HG03135 (cell line): Measurements from ENCODE around the gene HPX.

Experiments used
- ATAC-seq: cut with Tn5 transposase; IDR thresholded peaks from one replicate; pipeline ENCODE4 v1.9.1; 2021; ENCODE audit warnings: mild to moderate bottlenecking, moderate library complexity; ENCODE audit not compliant: unreplicated experiment

The HPX gene, protein sequence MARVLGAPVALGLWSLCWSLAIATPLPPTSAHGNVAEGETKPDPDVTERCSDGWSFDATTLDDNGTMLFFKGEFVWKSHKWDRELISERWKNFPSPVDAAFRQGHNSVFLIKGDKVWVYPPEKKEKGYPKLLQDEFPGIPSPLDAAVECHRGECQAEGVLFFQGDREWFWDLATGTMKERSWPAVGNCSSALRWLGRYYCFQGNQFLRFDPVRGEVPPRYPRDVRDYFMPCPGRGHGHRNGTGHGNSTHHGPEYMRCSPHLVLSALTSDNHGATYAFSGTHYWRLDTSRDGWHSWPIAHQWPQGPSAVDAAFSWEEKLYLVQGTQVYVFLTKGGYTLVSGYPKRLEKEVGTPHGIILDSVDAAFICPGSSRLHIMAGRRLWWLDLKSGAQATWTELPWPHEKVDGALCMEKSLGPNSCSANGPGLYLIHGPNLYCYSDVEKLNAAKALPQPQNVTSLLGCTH

DNA sequence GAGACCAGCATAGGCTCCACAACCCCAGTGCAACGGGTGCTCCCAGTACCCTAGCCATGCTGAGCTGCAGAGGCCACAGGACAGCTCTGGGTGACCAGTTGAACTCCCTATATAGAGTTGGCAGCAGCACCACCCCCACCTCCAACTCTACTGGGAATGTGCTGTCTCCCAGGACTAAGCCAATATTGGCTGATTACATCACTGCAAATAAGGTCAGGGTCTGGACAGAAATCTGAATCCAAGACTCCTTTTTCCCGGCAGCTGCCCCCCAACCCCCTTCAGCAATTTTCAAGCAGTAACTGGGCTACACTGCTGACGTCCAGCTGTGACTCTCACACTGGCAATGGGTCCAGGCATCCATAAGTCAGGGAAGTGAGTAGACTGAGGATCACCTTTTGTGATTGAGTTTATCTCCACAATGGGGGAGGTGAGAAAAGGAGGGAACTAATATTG, at the start of gene HPX:
Gene HPX (minus strand): TSS at position 82 of the 453 bp plus-strand sequence. CDS start 24 bp downstream, at position 58.
- ATAC-seq: no peak

- no peak for ATAC-seq
Observed at GRCh38 chr11:6489306-6489705, 48.5 kb upstream of the HPX start.

DNA sequence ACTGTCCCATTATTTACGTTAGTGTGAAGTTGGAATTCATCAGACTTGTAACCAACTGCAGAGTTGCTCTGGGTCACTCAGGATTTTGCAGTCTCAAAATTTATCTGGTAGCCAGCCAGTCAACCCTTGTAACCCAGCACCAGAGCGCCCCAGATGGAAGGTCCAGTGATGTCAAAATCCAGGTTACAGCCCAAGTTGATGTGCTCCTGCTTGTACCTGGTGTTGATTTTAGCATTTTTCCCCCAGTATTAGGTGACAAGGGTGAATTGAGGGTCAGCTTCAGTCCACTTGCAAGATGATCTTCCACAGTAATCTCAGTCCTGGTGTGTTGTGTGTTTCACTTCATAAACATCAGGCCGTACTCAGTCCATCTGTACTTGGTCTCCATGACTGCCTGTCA, 48.0 kb upstream of the HPX start:
- ATAC-seq: no peak

GRCh38 chr11:6488342-6488741, 47.6 kb upstream of the HPX start:
- ATAC-seq: no peak

DNA sequence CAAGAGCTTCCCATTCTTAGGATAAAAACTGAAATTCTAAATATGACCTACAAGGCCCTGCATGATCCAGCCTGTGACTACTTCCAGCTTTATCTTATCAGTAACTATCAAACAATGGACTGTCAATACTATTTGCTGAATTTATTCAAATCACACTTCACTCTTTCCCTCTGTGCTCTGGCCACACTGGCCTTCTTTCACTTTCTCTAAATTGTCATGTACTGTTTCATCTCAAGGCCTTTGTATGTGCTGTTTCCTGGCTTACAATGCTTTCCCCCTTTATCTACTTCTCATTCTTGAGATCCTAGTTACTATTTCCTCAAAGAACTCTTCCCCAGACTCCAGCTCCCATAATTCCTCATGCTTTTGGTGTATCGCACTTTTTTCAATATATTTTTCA, 46.2 kb upstream of the HPX start:
- no peak for ATAC-seq

DNA sequence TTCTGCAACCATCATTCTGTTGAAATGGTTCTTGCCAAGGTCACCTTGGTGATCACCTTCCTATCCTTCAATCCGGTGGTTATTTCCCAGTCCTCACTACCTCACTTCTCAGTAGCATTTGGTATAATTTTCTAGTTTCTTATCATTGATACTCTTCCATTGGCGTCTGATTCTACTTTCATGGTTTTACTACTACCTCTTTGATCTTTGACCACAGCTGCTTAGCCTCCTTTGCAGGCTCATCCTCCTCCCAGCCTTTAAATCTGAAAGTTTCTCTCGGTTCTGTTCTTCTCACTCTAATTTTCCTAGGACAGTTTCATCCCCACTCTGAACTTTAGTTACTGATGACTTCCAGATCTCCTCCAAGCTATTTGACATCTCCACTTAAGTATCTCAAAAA, 45.5 kb upstream of the HPX start:
- no peak for ATAC-seq

DNA sequence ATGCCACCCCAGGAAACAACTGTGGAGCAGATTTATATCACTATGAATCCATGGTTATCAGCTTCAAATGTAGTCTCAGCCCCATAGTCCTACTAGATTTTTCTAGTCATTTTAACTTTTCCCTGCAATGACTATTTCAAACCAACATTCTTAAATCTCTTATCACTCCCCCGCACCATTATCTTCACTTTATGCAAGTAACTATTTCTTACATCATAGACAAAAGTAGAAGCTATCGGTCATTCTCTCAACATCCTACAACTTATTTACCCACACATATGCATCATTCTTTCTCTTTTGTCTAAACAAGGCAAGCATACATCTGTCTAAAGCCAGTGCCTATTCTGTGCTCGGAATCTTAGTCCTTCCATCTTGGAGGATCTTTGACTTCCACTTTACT, 44.9 kb upstream of the HPX start:
- no peak for ATAC-seq

- ATAC-seq: no peak
Observed at GRCh38 chr11:6483015-6483414, 42.2 kb upstream of the HPX start.

- no peak for ATAC-seq
Observed at GRCh38 chr11:6482441-6482840, 41.7 kb upstream of the HPX start.

GRCh38 chr11:6481924-6482275, 41.1 kb upstream of the HPX start:
- no peak for ATAC-seq

- ATAC-seq: peak; percentile 99
Observed at GRCh38 chr11:6481012-6481923, 40.5 kb upstream of the HPX start, which contains the start of the genes ARFIP2 and TIMM10B. ARFIP2 (minus strand) TSS chr11:6481331; CDS start chr11:6480421, 910 bp downstream. TIMM10B (plus strand) TSS chr11:6481501; CDS start chr11:6481517, 16 bp downstream.

DNA sequence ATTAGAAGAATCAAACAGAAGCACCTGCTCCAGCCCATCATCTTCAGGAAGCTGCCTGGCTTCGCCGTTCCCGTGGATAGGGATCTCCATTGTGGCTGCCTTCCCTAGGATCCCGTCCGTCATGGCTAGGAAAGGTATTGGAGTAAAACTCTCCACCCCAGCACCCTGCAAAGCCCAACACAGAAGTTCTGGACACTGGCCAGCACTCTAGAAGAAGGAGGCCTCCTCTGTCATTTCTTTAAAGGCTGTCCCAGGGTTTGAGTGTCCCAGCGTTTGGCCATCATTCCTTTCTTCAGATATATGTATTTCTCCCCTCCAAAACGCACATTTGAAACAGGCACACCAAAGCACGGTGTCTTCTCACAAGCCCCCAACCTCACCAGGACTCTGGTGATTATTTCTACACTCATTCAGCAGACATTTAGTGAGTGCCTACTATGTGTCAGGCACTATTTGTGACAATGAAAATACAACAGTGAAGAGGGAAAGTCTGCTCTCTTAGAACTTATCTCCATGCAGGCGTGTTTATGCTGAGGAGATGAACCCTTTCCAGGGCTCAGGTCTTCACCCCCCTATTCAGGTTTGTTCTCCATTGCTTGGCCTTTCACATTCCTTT, 39.6 kb upstream of the HPX start:
- ATAC-seq: no peak

- ATAC-seq: no peak
Observed at GRCh38 chr11:6476571-6476970, 35.8 kb upstream of the HPX start.

DNA sequence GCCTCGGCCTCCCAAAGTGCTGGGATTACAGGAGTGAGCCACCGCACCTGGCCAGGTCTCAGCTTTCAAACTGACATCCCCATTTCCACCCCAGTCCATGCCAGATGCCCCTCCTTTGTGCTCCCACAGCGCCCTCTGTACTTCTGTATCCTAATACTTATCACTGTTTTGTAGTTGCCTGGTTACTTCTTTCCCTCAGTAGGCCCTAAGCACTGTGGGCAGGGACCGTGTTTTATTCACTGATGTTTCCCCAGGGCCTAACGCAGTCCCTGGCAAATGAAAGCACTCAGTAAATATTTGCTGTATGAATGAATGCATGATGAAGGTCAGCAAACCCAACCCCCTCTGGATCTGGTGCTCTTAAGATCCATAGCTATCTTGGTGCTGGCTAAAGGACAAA, 35.1 kb upstream of the HPX start:
- no peak for ATAC-seq

- no peak for ATAC-seq
Observed at GRCh38 chr11:6474806-6475500, 34.2 kb upstream of the HPX start.

- no peak for ATAC-seq
Observed at GRCh38 chr11:6474413-6474792, 33.6 kb upstream of the HPX start.

DNA sequence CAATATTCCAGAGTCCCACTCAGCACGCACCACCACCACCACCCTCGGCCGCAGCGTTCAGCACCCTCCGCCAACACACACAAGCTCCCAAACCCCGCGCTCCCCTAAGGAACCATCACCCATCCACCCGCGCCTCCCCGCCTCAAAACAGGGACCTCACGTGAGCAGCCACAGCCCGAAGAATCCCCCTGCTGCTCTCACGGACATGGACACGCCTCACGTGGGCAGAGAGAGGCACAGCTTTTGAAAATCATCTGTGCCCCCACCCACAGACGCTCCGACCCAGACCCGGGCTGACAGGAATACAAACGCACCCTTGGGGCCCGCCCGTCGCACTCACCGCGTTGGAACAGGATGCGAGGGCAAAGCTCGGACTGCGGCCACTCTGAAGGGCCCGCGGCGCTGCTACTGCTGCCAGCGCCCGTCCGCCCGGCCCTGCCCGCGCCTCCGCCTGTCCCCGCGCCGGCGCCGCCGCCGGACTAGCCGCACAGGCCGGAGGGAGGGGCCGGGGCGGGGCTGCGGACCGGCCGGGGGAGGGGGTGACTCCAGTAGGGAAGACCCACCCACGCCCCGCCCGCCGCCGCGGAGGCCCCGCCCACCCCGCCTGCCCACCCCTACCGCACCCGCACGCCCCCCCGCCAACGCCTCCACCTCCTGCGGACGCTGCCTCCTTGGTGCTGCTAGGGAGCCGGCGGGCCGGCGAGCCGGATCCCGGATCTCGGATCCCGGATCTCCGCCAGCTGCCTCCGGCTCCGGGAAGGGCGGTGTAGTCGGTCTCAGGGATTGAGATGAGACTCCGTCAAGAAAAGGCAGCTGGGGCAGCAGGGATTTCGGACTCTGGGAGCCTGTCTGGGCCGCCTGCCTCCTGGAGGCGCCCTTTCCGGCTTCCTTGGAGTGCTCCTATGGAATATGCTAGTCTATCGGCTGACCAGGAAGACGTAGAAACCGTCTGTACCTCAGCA, 32.9 kb upstream of the HPX start, which contains the start of gene TRIM3:
Gene TRIM3 (minus strand): TSS at position 491 of the 962 bp plus-strand sequence. CDS start 8,246 bp downstream, outside the sequence.
- ATAC-seq: peak; percentile 56

- ATAC-seq: no peak
Observed at GRCh38 chr11:6472934-6473333, 32.1 kb upstream of the HPX start.

DNA sequence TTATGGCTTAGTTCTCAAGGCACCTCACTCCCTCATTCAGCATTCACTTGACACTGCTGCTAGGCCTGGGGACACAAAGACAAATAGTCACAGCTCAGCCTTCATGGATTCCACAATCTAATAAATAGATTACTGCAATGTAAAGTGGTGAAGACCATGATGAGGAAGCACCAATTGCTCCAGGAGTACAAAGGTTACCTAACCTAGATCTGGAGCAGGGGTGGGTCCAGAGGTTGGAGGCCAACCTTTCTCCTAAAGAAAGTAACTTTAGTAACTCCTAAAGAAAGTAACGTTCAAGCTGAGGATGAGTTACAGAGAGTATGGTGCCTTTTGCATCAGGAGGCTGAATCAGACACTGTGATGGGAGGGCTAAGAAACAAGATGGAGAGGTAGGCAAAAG, 28.8 kb upstream of the HPX start:
- no peak for ATAC-seq
